ENCODE results near the gene SERPINI1. TPM values are rescaled to one million over a fixed set of nuclear protein-coding genes. Genes with fewer than 3 reads are reported as not detected.

The SERPINI1 gene
- total RNA-seq, 2 donors from 2014 or later, result 2.3 to 15.3 TPM

DNA sequence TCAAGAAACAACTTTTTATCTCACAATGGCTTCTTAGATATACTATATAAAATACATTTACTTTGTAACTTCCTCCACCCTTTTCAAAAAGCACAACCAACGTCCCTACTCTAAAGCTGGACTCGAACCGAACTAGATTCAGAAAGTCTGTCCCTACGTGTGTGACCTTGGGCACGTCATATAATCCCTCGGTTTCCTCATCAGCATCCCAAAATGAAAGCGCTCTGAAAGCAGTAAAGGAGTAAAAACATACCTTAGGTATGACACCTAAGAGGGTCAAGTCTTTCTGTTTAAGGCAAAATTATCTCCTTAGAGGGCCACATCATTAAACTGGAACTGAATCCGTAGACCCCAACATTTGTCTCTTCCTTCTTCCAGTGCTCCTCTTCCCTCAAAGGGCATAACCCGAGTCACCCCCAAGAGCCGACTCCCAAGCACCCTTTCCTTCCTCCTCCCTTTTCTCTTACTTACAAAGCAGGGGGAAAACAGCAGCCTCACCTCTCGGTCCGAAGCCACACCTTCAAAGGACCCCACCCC lies 1.5 kb upstream of the SERPINI1 start:
- intact Hi-C loops (cut with DNase I), result no loop called here
- no peak for DNase-seq (ENCODE audit: low spot score)
- Histone ChIP-seq H3K4me1 (replicated peaks) (no peaks in the 10 kb centered on the region), H3K27me3 (replicated peaks; ENCODE audit: insufficient read depth) (no peaks in the 10 kb centered on the region), H3K4me3 (peak overlapping the region; percentile 54 to 66), H3K27ac (peak overlapping the region; percentile 77 to 82), H3K9me3 (no peaks in the 10 kb centered on the region), H3K36me3 (no peaks in the 10 kb centered on the region)
- TF ChIP-seq POLR2A (IDR thresholded peaks at IDR 0.05) (no peak), POLR2AphosphoS5 (IDR thresholded peaks at IDR 0.05) (no peak)
- TF ChIP-seq, protein P1, sequence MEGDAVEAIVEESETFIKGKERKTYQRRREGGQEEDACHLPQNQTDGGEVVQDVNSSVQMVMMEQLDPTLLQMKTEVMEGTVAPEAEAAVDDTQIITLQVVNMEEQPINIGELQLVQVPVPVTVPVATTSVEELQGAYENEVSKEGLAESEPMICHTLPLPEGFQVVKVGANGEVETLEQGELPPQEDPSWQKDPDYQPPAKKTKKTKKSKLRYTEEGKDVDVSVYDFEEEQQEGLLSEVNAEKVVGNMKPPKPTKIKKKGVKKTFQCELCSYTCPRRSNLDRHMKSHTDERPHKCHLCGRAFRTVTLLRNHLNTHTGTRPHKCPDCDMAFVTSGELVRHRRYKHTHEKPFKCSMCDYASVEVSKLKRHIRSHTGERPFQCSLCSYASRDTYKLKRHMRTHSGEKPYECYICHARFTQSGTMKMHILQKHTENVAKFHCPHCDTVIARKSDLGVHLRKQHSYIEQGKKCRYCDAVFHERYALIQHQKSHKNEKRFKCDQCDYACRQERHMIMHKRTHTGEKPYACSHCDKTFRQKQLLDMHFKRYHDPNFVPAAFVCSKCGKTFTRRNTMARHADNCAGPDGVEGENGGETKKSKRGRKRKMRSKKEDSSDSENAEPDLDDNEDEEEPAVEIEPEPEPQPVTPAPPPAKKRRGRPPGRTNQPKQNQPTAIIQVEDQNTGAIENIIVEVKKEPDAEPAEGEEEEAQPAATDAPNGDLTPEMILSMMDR (IDR thresholded peaks at IDR 0.05), result no peak
- under 1% methylated on average over 12 of the region's 12 CpGs for WGBS

DNA sequence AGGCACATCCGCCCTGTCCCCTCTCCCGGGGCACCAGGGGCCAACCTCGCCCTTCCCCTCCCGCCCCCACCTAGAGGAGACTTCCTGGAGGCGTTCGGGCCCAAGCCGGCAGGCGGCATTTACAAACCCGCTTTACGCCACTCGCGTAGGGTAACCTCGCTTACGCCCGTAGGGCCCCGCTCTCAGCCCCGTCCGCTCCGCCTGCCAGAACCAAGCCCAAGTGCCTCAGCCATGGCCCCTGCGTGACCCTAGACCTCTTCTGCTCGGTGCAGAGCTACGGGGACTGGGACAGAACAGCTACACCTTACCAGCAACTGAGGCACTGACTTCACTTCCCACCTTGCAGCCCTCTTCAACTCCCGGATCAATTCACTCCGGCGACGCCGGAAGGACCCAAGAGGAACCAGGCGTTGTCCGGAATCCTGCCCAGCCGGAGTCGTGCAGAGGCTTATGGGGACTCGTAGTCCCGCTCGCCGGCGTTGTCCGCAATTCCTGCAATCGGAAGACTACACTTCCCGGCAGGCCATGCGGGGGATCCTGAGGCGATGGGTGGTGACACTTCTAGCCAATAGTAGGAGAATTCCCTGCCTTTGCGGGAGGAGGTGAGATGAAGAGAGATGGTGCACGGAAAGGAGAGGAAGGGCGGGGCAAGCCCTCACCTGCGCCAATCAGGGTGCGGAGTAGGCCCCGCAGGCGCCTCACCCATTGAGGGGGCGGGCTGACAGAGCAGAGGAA lies 856 bp upstream of the SERPINI1 start, which contains the start of gene PDCD10:
Gene PDCD10 (minus strand): TSS at position 395 of the 735 bp plus-strand sequence. CDS start 14,735 bp downstream, outside the sequence.
- Histone ChIP-seq H3K27me3 (replicated peaks; ENCODE audit: insufficient read depth) (no peaks in the 10 kb centered on the region), H3K4me3 (peak within 1 kb of the TSS; percentile 54 to 66), H3K36me3 (no peaks in the 10 kb centered on the region), H3K27ac (peak within 1 kb of the TSS; percentile 77 to 82), H3K4me1 (replicated peaks) (no peaks in the 10 kb centered on the region), H3K9me3 (no peaks in the 10 kb centered on the region)
- WGBS, result under 1% methylated on average over 48 of the region's 49 CpGs
- intact Hi-C loops (cut with DNase I), result no loop called here
- TF ChIP-seq, protein P1 (IDR thresholded peaks at IDR 0.05), result no peak
- peak; percentile 75 for TF ChIP-seq POLR2A (IDR thresholded peaks at IDR 0.05)
- peak; percentile 97 for TF ChIP-seq POLR2AphosphoS5 (IDR thresholded peaks at IDR 0.05)
- DNase-seq (ENCODE audit: low spot score), result peak; percentile 99

DNA sequence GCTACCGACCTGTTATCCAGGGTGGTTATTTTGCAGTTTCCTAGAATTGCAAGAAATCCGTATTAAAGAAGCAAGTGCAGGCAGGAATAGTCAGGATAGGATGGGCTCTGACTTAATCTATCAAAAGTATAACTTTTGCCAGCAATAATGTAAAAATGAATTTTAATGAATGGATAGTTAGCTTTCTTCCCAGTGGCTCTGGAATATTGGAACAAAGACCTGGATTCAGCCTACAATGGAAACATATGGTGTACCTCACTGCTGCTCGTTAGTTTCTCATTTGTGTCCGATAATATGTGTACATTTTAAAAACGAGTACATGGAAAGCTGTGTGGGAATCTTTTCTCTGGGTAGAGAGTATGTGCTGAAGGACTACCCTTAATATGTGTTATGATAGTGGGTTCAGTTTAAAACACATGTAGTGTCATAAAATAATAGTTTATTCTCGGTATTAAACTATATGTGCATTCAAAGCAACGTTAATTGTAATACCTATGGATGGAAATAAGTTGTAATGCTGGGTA lies 805 bp downstream of the SERPINI1 start:
- peak overlapping the region in 1 of 2 donors; percentile 54 for H3K4me3 ChIP-seq
- no peaks in the 10 kb centered on the region for H3K4me1 ChIP-seq (replicated peaks)
- no peaks in the 10 kb centered on the region for H3K36me3 ChIP-seq
- intact Hi-C loops (cut with DNase I), result no loop called here
- peak overlapping the region in 1 of 2 donors; percentile 82 for H3K27ac ChIP-seq
- DNase-seq (ENCODE audit: low spot score), result no peak
- 13% methylated on average over 7 of the region's 7 CpGs for WGBS
- H3K27me3 ChIP-seq (replicated peaks; ENCODE audit: insufficient read depth), result no peaks in the 10 kb centered on the region
- no peaks in the 10 kb centered on the region for H3K9me3 ChIP-seq
- TF ChIP-seq, protein P1 (IDR thresholded peaks at IDR 0.05), result no peak
- TF ChIP-seq POLR2AphosphoS5 (IDR thresholded peaks at IDR 0.05), result no peak
- no peak for TF ChIP-seq POLR2A (IDR thresholded peaks at IDR 0.05)

DNA sequence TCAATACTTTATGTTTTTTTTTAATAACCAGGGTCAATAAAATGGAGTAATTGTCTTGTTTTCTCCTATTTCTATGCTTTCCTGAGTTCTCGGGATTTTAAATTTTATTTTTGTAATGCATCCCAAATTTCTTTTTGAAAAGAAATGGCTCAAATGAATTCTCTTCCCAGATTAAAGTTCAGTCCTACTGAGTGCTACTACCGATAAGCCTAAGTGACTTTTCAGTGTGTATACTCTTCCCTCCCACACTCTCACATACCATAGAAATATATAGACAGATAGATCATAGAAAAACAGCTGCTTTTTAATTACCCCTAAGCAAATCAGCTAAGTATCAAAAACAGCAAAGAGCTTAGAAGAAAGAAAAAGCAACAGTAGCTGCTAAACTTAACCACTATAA lies 1.5 kb downstream of the SERPINI1 start:
- H3K27ac ChIP-seq, result no peak overlapping the region
- intact Hi-C loops (cut with DNase I), result no loop called here
- no peak overlapping the region for H3K4me3 ChIP-seq
- H3K9me3 ChIP-seq, result no peaks in the 10 kb centered on the region
- H3K36me3 ChIP-seq, result no peaks in the 10 kb centered on the region
- no peaks in the 10 kb centered on the region for H3K27me3 ChIP-seq (replicated peaks; ENCODE audit: insufficient read depth)
- no peaks in the 10 kb centered on the region for H3K4me1 ChIP-seq (replicated peaks)
- TF ChIP-seq, protein P1 (IDR thresholded peaks at IDR 0.05), result no peak
- no peak for TF ChIP-seq POLR2A (IDR thresholded peaks at IDR 0.05)
- no peak for TF ChIP-seq POLR2AphosphoS5 (IDR thresholded peaks at IDR 0.05)
- DNase-seq (ENCODE audit: low spot score), result no peak
- WGBS, result 76% methylated on average over 2 of the region's 2 CpGs
